Colonic mucosa (tissue), 4 donors: Measurements from ENCODE around the gene PKD1. TPM values are rescaled to one million over a fixed set of nuclear protein-coding genes. Genes with fewer than 3 reads are reported as not detected.
"Not testable (repeated sequence)": the region's sequence is repeated elsewhere in the genome, so short reads cannot be mapped to it uniquely, and the experiment has no call there.

Source experiments
- DNase-seq: peaks from one replicate; pipeline ENCODE4 v3.0.0-alpha.2; 2020
- H3K27ac ChIP-seq: fragments of 200-600 bp; one replicate; pipeline ENCODE4 v1.8.0; 2021
- H3K27me3 ChIP-seq: fragments of 200-600 bp; one replicate; pipeline ENCODE4 v1.8.0; 2021
- H3K36me3 ChIP-seq: fragments of 200-600 bp; one replicate; pipeline ENCODE4 v1.8.0; 2021
- H3K4me1 ChIP-seq: fragments of 200-600 bp; one replicate; pipeline ENCODE4 v1.8.0; 2021; ENCODE audit warnings: mild to moderate bottlenecking
- H3K4me3 ChIP-seq: fragments of 200-600 bp; one replicate; pipeline ENCODE4 v1.8.0; 2021
- H3K9ac ChIP-seq, 2 donors: one replicate each; pipeline ENCODE4 v1.7.0; 2013; ENCODE audit warnings: control low read depth in 2 of 2, low read depth in 2 of 2, low read length in 2 of 2
- H3K9me3 ChIP-seq: fragments of 200-600 bp; one replicate; pipeline ENCODE4 v1.8.0; 2021
- intact Hi-C: fragments of 100-400 bp; cut with DNase I; formaldehyde crosslinking; loops from one replicate; pipeline ENCODE4 v1.14.1; 2022
- total RNA-seq, 2 donors: library from RNA; stranded (reverse); fragmentation: NEBNext Ultra II Directional in 1 of 2; extraction: Animal tissue kit (Norgen Biotek cat#: 25700) in 1 of 2; gene quantifications; one replicate each; pipeline ENCODE4 v1.2.1, GENCODE V29; 2021
- TF ChIP-seq, protein P1 (sequence below): fragments of 200-600 bp; IDR thresholded peaks from one replicate; pipeline ENCODE4 v1.8.0; 2022; ENCODE audit warnings: antibody characterized with exemption, mild to moderate bottlenecking
- donor health status: healthy.
- donor health status: DM: no; HTN: no; CAD: no.
- donor health status: DM: no; HTN: no; CAD: no.

Gene PKD1
- total RNA-seq, 2 donors from 2014 or later, result 48.2 to 83.5 TPM

DNA sequence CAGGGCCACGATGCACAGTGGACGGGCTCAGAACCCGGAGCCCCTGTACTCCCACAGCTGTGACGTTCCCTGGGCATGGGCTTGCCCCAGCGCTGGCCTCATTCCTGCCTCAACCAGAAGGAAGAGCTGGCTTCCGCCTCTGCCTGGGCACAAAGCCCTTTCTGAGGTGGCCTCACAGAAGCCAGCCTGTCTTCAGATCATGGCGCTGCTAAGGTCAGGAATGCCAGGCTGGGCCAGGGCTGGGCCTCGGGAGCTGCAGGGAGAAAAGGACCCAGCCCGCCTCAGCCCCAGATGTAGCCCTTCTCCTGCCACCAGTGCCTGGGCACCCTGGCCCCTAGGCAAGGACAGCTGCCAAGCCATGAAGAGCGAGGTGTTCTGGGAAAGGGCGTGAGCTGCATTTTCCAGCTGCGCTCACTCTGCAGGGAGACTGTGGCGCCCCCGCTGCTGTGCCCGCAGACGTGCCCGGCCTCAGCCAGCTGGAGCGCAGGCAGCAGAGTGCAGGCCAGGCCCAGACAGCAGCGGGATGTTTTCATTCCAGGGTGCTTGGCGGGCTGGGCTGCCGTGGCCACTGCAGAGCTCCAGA is 9.4 kb downstream of the PKD1 start:
- DNase-seq, H3K36me3 ChIP-seq, intact Hi-C loops, H3K4me1 ChIP-seq, H3K9me3 ChIP-seq, H3K27me3 ChIP-seq, H3K4me3 ChIP-seq: not testable (repeated sequence)
- Histone ChIP-seq H3K27ac (peak overlapping the region; percentile 57), H3K9ac (peak overlapping the region in 1 of 2 donors; percentile 63)

GRCh38 chr16:2125609-2126008 is 10.1 kb downstream of the PKD1 start:
- peak overlapping the region; percentile 34 to 63 for H3K9ac ChIP-seq

GRCh38 chr16:2124694-2125444 is 10.8 kb downstream of the PKD1 start:
- H3K27me3 ChIP-seq, intact Hi-C loops, H3K36me3 ChIP-seq, H3K4me1 ChIP-seq, H3K9me3 ChIP-seq: not testable (repeated sequence)
- peak; percentile 47 for DNase-seq
- Histone ChIP-seq H3K27ac (peak overlapping the region; percentile 81), H3K4me3 (peak overlapping the region; percentile 11), H3K9ac (peak overlapping the region; percentile 34 to 63)

More at GRCh38 chr16:2125609-2126008, 10.1 kb downstream of the PKD1 start:
- H3K27me3 ChIP-seq, DNase-seq, intact Hi-C loops, H3K36me3 ChIP-seq, H3K4me3 ChIP-seq, H3K4me1 ChIP-seq, H3K9me3 ChIP-seq: not testable (repeated sequence)
- peak overlapping the region; percentile 81 for H3K27ac ChIP-seq

GRCh38 chr16:2124377-2124693 is 11.4 kb downstream of the PKD1 start:
- intact Hi-C loops, H3K4me1 ChIP-seq, H3K36me3 ChIP-seq, H3K27me3 ChIP-seq, H3K9me3 ChIP-seq, DNase-seq: not testable (repeated sequence)
- Histone ChIP-seq H3K27ac (peak overlapping the region; percentile 81), H3K4me3 (peak overlapping the region; percentile 11), H3K9ac (peak overlapping the region in 1 of 2 donors; percentile 43)

DNA sequence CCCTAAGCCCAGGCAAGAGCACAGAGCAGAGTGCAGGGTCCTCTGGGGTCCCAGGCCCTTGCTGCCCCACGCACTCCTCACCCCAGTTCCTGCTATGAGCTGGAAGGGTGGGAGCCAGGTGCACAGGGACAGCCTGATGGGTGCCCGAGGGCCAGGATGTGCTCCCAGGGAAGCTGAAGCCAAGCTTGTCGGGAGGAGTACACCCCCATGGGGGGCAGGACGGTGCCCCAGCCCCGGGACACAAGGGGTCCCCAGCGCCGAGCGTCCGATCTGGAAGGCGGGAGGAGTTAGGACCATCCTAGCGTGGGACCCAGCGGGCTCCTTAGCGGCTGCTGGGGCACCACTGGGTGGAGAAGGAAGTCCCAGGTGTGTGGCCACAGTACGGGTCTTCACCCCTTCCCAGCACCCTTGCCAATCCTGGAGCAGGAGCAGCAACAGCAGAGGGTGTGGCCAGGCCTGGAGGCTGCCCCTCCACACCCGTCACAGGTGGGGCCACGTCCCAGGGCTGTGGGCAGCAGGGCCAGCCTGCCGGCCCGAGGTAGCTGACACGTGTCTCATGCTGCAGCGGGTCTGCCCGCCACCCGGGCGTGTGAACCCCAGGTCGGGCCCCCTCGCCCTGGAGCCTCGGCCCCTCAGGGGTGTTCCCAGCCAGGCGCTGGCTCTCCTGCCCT is 11.9 kb downstream of the PKD1 start:
- not testable (repeated sequence) for DNase-seq

GRCh38 chr16:2122934-2123683 is 12.6 kb downstream of the PKD1 start:
- intact Hi-C loops, H3K9me3 ChIP-seq, H3K4me3 ChIP-seq, H3K36me3 ChIP-seq, DNase-seq, H3K9ac ChIP-seq, H3K27ac ChIP-seq, H3K27me3 ChIP-seq, H3K4me1 ChIP-seq: not testable (repeated sequence)

More for the DNA sequence above, 11.9 kb downstream of the PKD1 start:
- H3K9ac ChIP-seq, H3K4me1 ChIP-seq, H3K4me3 ChIP-seq, H3K36me3 ChIP-seq, intact Hi-C loops, H3K27me3 ChIP-seq, H3K9me3 ChIP-seq: not testable (repeated sequence)
- H3K27ac ChIP-seq, result peak overlapping the region; percentile 81

DNA sequence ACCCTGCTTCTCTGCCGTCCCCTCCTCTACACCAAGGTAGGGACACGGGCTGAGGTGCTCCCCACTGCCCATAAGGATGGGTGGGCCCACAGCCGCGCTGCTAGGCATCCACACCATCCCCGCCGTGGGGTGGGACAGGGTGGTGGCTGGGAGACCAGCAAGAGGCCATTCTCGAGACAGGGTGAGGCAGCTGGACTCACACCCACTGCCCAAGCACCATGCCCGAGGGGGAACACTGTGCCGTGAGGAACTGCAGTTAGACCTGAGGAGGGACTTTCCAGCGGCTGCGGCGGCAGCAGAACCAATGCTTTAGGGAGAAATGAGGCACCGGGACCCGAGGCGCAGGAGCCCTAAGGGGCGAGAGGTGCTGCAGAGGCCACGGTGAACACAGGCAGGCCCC is 13.3 kb downstream of the PKD1 start:
- no peak overlapping the region for H3K27ac ChIP-seq

DNA sequence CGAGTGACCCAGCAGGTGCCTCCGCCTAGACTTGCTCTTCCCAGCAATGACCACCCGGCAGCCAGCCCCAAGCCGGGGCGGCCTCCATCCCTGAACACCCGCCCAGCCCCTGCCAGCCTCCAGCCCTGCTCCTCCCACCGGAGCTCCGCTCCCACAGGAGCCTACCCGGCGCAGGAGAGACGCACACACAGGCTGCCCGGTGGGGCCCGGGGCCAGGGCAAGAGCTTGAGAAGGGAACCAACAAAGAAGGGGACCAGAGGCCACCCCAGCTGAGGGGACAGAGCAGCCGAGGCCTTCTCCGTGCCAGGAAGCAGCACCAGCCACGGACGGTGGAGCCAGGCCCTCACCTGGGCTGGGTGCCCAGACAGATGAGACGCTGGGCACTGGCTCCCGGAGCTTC is 13.8 kb downstream of the PKD1 start:
- Histone ChIP-seq H3K9ac (no peak overlapping the region), H3K27me3 (no peaks in the 10 kb centered on the region), H3K27ac (no peak overlapping the region), H3K36me3 (no peaks in the 10 kb centered on the region), H3K4me1 (peaks cover 6% of the 10 kb centered on the region), H3K4me3 (no peak overlapping the region), H3K9me3 (no peaks in the 10 kb centered on the region)
- TF ChIP-seq, protein P1, sequence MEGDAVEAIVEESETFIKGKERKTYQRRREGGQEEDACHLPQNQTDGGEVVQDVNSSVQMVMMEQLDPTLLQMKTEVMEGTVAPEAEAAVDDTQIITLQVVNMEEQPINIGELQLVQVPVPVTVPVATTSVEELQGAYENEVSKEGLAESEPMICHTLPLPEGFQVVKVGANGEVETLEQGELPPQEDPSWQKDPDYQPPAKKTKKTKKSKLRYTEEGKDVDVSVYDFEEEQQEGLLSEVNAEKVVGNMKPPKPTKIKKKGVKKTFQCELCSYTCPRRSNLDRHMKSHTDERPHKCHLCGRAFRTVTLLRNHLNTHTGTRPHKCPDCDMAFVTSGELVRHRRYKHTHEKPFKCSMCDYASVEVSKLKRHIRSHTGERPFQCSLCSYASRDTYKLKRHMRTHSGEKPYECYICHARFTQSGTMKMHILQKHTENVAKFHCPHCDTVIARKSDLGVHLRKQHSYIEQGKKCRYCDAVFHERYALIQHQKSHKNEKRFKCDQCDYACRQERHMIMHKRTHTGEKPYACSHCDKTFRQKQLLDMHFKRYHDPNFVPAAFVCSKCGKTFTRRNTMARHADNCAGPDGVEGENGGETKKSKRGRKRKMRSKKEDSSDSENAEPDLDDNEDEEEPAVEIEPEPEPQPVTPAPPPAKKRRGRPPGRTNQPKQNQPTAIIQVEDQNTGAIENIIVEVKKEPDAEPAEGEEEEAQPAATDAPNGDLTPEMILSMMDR, result no peak
- no peak for DNase-seq
- intact Hi-C loops, result no loop called here

More for the DNA sequence above, 13.3 kb downstream of the PKD1 start:
- no peaks in the 10 kb centered on the region for H3K36me3 ChIP-seq
- intact Hi-C loops, result no loop called here
- H3K4me3 ChIP-seq, result no peak overlapping the region
- H3K9ac ChIP-seq, result peak overlapping the region in 1 of 2 donors; percentile 66
- H3K4me1 ChIP-seq, result peaks cover 6% of the 10 kb centered on the region
- H3K9me3 ChIP-seq, result no peaks in the 10 kb centered on the region
- no peaks in the 10 kb centered on the region for H3K27me3 ChIP-seq
- TF ChIP-seq, protein P1, result no peak
- no peak for DNase-seq

- H3K9ac ChIP-seq, H3K9me3 ChIP-seq, H3K27ac ChIP-seq, H3K27me3 ChIP-seq, H3K36me3 ChIP-seq, DNase-seq, H3K4me3 ChIP-seq, H3K4me1 ChIP-seq, intact Hi-C loops: not testable (repeated sequence)
Observed at GRCh38 chr16:2121325-2121724, 14.4 kb downstream of the PKD1 start.

GRCh38 chr16:2117960-2118722 is 17.6 kb downstream of the PKD1 start:
- H3K36me3 ChIP-seq, DNase-seq, H3K27ac ChIP-seq, H3K4me3 ChIP-seq, intact Hi-C loops, H3K9ac ChIP-seq, H3K27me3 ChIP-seq, H3K4me1 ChIP-seq, H3K9me3 ChIP-seq: not testable (repeated sequence)
